HG03521 (cell line): ENCODE results near the gene ETFBKMT.
"Not testable (repeated sequence)": the region's sequence is repeated elsewhere in the genome, so short reads cannot be mapped to it uniquely, and the experiment has no call there.

ENCODE experiments used
- ATAC-seq: cut with Tn5 transposase; IDR thresholded peaks from one replicate; pipeline ENCODE4 v1.9.1; 2021; ENCODE audit warnings: mild to moderate bottlenecking, moderate library complexity; ENCODE audit not compliant: unreplicated experiment

Gene ETFBKMT

DNA sequence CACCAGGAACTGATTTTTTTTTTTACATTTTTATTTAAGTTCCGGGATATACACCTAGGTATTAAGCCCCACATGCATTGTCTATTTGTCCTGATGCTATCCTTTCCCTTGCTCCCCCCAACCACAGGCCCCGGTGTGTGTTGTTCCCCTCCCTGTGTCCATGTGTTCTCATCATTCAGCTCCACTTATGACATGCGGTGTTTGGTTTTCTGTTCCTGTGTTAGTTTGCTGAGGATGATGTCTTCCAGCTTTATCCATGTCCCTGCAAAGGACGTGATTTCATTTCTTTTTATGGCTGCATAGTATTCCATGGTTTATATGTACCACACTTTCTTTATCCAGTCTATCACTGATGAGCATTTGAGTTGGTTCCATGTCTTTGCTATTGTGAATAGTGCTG, 57.5 kb downstream of the ETFBKMT start:
- ATAC-seq, result not testable (repeated sequence)

DNA sequence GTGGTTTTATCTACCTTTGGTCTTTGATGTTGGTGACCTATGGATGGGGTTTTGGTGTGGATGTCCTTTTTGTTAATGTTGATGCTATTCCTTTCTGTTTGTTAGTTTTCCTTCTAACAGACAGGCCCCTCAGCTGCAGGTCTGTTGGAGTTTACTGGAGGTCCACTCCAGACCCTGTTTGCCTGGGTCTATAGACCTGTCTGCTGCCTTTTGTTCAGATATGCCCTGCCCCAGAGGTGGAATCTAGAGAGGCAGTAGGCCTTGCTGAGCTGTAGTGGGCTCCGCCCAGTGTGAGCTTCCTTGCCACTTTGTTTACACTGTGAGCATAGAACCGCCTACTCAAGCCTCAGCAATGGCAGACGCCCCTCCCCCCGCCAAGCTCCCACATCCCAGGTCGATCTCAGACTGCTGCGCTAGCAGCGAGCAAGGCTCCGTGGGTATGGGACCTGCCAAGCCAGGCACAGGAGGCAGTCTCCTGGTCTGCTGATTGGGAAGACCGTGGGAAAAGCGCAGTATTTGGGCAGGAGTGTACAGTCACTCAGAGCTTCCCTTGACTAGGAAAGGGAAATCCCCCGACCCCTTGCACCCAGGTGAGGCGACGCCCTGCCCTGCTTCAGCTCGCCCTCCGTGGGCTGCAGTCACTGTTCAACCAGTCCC, 59.2 kb downstream of the ETFBKMT start:
- not testable (repeated sequence) for ATAC-seq

DNA sequence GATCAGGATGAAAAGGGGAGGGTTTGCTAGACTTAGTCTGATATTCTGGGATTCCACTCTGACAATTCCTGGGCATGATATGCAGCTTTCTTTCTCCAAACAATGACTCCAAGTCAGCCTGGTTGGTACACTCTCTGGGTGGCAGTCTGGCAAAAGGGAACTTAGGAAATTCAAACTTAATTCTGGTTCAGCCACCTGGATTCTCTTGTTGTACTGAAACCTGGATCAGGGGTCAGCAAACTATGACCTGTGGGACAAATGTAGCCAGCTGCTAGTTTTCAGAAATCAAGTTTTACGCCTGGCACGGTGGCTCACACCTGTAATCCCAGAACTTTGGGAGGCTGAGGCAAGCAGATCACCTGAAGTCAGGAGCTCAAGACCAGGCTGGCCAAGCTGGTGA, 63.1 kb downstream of the ETFBKMT start:
- no peak for ATAC-seq
